Stimulated activated naive CD8-positive, alpha-beta T cell treated with anti-CD3 and anti-CD28 coated beads, Interleukin-15, Interleukin-2, amounts not matched to agents 100 U/mL and 50 U/mL, for 24 hours (primary cell): ENCODE results near the gene NUSAP1.
"Not testable (repeated sequence)": the region's sequence is repeated elsewhere in the genome, so short reads cannot be mapped to it uniquely, and the experiment has no call there.

Source experiments
- ATAC-seq: fragments of 150-1000 bp; cut with Tn5 transposase; one replicate; pipeline ENCODE4 v1.10.0; 2021
- DNase-seq: peaks from one replicate; pipeline ENCODE4 v3.0.0; 2021

The NUSAP1 gene

GRCh38 chr15:41332194-41333025 is at the start of gene NUSAP1, which contains the start of gene OIP5:
Gene NUSAP1, plus strand, starts transcription at chr15:41332881. Its CDS starts 77 bp downstream, at chr15:41332958.
Gene OIP5, minus strand, starts transcription at chr15:41332591. Its CDS starts 30 bp downstream, at chr15:41332561.
- ATAC-seq (peak; percentile 98), DNase-seq (peak; percentile 97)

- not testable (repeated sequence) for DNase-seq, ATAC-seq
Measured at GRCh38 chr15:41282980-41283652, 49.6 kb upstream of the NUSAP1 start.

GRCh38 chr15:41283653-41284426 is 48.8 kb upstream of the NUSAP1 start:
- ATAC-seq (peak; percentile 96), DNase-seq (peak; percentile 98)

GRCh38 chr15:41284427-41285177 is 48.1 kb upstream of the NUSAP1 start:
- ATAC-seq (no peak), DNase-seq (no peak)

- DNase-seq (peak; percentile 10), ATAC-seq (no peak)
Measured at GRCh38 chr15:41285285-41285684, 47.4 kb upstream of the NUSAP1 start.

GRCh38 chr15:41286665-41287333 is 45.9 kb upstream of the NUSAP1 start:
- ATAC-seq (no peak), DNase-seq (no peak)

- ATAC-seq, result no peak
- no peak for DNase-seq
Measured at GRCh38 chr15:41288464-41288863, 44.2 kb upstream of the NUSAP1 start.

GRCh38 chr15:41289953-41290352 is 42.7 kb upstream of the NUSAP1 start:
- ATAC-seq (no peak), DNase-seq (no peak)

- ATAC-seq (peak; percentile 54), DNase-seq (no peak)
Measured at GRCh38 chr15:41291065-41291631, 41.5 kb upstream of the NUSAP1 start.

GRCh38 chr15:41292521-41292920 is 40.2 kb upstream of the NUSAP1 start:
- ATAC-seq (no peak), DNase-seq (no peak)

- not testable (repeated sequence) for ATAC-seq, DNase-seq
Measured at GRCh38 chr15:41301139-41301538, 31.5 kb upstream of the NUSAP1 start.

GRCh38 chr15:41301587-41301986 is 31.1 kb upstream of the NUSAP1 start:
- ATAC-seq (no peak), DNase-seq (no peak)

- DNase-seq, result no peak
- ATAC-seq, result no peak
Measured at GRCh38 chr15:41304149-41304770, 28.4 kb upstream of the NUSAP1 start.

GRCh38 chr15:41307679-41308078 is 25.0 kb upstream of the NUSAP1 start:
- DNase-seq (no peak), ATAC-seq (no peak)

- DNase-seq (no peak), ATAC-seq (no peak)
Measured at GRCh38 chr15:41309226-41309905, 23.3 kb upstream of the NUSAP1 start.

GRCh38 chr15:41320805-41321330 is 11.8 kb upstream of the NUSAP1 start:
- not testable (repeated sequence) for DNase-seq, ATAC-seq

- ATAC-seq, result peak; percentile 68
Measured at GRCh38 chr15:41323611-41324010, 9.1 kb upstream of the NUSAP1 start.

GRCh38 chr15:41331281-41331680 is 1.4 kb upstream of the NUSAP1 start:
- ATAC-seq (no peak), DNase-seq (no peak)

More at GRCh38 chr15:41323611-41324010, 9.1 kb upstream of the NUSAP1 start:
- no peak for DNase-seq

- no peak for ATAC-seq
- DNase-seq, result no peak
Measured at GRCh38 chr15:41331833-41332193, 868 bp upstream of the NUSAP1 start.
